CD1c-positive myeloid dendritic cell (primary cell): ENCODE results near the gene VKORC1L1.
A peak's percentile ranks its signal among the peaks of the same experiment; 100 is the strongest.
"Not testable (repeated sequence)": the region's sequence is repeated elsewhere in the genome, so short reads cannot be mapped to it uniquely, and the experiment has no call there.

Experiments used
- DNase-seq: peaks from one replicate; pipeline ENCODE4 v3.0.0-alpha.2; 2016; ENCODE audit errors: extremely low spot score

The VKORC1L1 gene

DNA sequence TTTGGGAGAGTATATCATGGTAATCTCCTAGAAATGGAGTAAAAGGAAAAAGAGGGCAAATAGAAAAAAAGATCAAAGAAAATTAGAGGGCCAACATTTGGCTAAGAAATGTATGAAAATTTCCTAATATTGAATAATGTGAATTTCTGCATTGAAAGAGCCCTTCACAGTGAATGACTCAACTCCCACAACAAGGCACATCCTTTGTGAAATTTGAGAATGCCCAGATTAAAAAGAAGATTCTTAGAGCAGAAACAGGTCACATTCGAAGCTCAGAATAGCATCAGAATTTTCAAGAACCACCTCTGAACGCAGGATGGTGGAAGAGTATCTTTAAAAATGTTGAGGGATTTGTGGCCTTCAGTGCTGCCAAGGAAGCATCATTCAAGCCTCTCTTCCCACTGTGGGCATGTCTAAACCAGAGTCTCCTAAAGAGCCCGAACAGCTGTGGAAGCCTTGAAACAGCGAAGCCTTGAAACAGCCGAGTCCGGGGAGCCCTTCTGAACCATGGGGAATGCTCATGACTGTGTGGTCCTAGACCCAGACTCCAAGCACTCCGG, 65.5 kb downstream of the VKORC1L1 start:
- no peak for DNase-seq

GRCh38 chr7:65945787-65946186, 72.9 kb downstream of the VKORC1L1 start:
- not testable (repeated sequence) for DNase-seq

- peak; percentile 20 for DNase-seq
Observed at GRCh38 chr7:65946904-65947303, 74.0 kb downstream of the VKORC1L1 start.

DNA sequence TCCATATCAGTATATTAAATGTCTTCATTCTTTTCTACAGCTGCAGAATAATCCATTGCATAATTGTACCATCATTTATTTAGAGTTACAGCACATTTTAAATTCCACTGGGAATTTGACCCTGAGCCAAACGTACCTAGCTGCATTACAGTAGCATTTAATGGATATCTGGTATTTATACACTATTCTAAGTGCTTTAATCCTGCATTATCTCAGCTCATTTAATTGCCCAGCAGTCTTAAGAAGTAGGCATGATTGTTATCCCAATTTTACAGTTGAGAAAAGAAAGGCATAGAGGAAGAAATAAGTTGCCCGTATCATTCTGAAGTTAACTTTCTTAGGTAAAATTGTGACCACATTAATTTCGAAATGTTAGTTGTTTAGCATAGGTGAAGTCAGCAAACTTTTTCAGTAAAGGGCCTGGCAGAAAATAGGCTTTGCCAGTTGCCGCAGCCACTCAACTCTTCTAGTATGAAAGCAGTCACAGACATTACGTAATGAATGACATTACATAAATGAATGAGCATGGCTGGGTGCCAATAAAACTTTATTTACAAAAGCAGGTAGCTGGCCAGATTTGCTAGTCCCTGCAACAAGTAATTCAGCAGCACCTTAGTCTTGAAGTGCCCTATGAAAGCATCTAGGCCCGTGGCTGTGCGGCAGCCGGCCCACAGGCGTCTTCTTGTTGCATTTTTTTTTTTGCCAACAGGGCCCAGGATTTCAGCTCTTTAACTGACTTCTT, 79.1 kb downstream of the VKORC1L1 start:
- no peak for DNase-seq

- no peak for DNase-seq
Observed at GRCh38 chr7:65953001-65953720, 80.3 kb downstream of the VKORC1L1 start.

DNA sequence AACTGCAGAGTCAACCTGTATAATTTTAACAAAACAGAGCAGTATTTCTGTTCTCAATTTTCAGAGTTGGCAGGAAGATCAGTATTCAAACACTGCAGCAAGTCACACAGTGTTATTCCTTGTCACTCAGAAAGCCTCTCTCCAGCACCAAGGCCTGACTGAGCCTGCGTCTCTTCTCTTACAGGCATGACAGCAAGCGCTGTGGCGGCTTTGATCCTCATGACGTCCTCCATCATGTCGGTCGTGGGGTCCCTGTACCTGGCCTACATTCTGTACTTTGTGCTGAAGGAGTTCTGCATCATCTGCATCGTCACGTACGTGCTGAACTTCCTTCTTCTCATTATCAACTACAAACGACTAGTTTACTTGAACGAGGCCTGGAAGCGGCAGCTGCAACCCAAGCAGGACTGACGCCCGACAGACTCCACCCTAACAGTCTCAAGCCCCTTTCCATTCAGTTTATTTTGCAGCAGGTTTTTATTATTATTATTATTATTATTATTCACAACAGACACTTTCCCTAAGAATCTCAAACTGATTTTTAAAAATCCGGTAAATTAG, 81.1 kb downstream of the VKORC1L1 start:
- DNase-seq: no peak

GRCh38 chr7:65955718-65956117, 82.8 kb downstream of the VKORC1L1 start:
- DNase-seq: no peak

DNA sequence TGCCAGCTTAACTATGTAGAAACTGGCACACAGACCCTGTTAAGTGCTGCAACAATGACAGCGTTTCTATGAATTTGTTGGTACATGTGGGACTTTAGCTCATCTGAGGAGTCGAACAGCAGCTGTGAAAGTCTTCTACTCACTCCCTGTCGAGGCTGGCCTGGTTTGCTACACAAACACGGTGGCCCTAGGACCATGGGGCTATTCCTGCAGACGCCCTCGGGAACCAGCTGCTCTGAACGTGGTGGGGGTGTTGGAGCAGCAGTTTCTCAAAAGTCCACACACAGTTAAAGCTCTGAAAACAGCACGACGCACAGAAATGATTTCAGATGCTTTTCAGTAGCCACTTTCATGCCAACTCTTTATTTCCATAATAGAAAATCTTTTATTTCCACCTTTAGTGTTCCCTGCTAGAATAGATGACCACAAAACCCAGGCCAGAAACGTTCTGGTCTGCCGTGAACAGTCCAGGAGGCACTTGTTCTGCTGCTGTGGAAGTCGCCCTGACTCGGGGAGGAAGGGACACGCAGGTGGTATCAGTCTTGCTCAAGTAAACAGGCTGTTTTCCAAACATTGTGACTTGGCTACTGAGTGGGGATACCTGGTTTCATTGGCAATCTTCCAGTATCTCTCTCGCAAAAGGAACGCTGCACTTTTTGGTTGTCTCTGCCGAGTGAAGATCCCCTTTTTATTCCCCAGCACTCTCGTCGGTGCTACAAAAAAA, 87.6 kb downstream of the VKORC1L1 start:
- DNase-seq: no peak

DNA sequence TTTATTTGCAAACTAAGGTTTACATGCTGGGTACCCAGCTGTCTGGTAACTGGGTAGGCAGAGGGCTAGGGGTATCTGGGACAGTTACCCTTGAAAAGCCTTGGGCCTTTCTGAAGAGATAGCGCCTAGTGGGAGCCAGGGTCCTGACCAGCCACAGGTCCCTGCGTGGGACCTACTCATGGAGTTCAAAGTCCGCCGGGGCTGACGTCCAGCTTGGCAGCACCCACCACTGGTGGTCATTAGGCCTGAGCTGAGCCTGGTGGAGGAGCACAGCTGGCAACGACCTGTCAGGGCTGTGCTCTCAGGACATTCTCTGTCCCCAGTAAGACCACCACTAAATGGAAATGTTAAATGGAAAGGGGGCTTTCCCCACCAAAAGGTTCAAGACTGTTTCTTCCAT, 89.2 kb downstream of the VKORC1L1 start:
- no peak for DNase-seq

DNA sequence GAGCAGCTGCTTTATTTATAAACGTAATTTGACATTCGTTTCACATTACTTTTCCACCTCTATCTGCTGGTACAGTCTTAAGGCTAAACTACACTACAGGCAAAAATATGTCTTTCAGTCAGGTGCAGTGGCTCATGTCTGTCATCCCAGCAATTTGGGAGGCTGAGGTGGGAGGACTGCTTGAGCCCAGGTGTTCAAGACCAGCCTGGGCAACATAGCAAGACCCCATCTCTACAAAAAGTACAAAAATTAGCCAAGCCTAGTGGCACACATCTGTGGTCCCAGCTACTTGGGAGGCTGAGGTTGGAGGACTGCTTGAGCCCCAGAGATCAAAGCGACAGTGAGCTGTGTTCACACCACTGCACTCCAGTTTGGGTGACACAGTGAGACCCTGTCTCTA, 91.8 kb downstream of the VKORC1L1 start:
- DNase-seq: not testable (repeated sequence)

DNA sequence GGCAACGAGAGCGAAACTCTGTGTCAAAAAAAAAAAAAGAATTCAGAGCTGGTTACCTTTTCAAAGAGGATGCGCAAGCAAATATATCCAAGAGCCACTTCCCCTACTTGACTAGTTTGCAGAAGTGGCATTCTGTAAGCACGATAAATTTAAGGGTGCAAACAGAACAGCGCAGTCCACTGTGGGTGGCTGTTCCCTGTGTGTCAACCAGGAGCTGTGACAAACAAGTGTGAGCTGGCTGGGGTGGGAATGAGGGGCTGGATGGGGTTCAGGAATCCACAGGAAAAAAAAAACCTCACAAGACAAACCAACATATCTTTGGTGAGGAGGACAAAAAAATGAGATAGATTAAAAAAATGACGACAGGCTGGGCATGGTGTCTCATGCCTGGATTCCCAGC, 93.3 kb downstream of the VKORC1L1 start:
- DNase-seq: peak; percentile 30

- no peak for DNase-seq
Observed at GRCh38 chr7:65967361-65968155, 94.7 kb downstream of the VKORC1L1 start.

DNA sequence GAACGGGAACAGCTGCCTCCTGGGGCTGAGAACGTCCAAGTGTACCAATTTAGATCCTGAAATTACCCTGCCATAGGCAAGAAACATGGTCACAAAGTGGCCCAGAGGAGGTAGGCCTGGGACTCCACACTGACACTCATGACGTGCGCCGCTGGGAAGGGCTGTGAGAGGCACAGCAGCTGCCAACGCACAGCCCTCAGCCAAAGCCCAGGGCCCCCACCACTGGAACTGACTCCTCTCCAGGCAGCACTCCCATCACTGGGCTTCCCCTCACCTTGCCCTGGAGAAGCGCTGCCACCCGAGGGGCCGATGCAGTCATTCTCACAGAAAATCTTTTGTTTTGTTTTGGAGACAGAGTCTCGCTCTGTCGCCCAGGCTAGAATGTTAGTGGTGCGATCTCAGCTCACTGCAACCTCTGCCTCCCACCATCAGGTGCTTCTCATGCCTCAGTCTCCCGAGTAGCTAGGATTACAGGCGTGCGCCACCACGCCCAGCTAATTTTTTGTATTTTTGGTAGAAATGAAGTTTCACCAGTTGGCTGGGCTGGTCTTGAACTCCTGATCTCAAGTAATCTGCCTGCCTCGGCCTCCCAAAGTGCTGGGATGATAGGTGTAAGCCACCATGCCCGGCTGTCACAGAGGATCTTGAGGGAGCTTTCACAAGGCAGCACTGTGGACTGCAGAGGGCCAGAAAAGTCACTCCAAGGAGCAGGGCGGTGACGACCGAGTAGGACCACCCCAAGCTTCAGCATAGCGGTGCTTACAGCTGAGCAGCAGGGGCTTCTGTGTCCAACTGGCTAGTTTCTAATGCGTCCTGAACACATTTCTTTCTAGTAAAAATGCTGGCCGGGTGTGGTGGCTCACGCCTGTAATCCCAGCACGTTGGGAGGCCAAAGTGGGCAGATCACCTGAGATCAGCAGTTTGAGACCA, 95.6 kb downstream of the VKORC1L1 start:
- no peak for DNase-seq

GRCh38 chr7:65971021-65971420, 98.1 kb downstream of the VKORC1L1 start:
- DNase-seq: no peak

GRCh38 chr7:65972976-65973375, 100.1 kb downstream of the VKORC1L1 start:
- no peak for DNase-seq

GRCh38 chr7:65974191-65974801, 101.4 kb downstream of the VKORC1L1 start:
- peak; percentile 12 for DNase-seq

DNA sequence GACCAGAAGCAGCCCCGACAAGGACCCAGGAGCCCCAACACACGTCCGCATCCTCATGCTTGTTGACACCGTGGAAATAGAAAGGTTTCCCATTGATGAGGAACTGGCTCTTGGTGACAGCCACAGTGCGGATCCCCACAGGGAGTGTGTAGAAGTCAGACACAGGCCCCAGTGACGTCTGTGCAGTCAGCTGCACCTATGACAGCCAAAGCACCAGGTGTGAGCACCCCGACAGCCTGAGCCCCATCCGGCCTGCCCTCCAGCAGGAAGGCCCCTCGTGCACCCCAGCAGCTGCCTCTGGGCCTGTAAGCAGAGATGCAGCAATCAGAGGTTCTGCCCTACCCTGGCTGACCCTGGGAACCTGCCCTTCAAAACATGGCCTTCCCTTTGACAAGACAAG, 102.0 kb downstream of the VKORC1L1 start:
- DNase-seq: no peak

DNA sequence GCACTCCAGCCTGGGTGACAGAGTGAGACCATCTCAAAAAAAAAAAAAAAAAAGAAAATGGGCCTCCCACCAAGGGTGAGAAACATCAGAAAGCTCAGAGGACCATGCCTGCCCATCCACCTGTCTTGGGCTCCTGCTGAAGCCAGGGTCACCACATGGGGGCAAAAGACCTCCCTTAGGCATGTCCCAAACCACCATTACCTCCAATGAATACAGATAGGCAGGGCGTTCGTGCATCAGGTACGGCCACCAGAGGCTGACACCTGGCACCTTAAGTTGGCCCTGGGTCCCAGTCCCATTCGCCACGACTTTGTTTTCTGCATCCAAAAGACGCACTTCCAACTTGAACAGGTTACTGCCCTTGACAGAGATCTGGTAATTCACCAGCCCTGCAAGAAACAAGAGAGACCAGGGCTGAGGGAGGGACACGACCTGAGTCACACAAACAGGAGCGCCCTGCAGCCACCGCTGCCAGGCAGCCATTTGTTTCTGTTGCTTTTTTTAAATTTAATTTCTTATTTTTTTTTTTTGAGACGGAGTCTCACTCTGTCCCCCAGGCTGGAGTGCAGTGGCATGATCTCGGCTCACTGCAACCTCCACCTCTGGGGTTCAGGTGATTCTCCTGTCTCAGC, 103.1 kb downstream of the VKORC1L1 start:
- DNase-seq: no peak

- no peak for DNase-seq
Observed at GRCh38 chr7:65976659-65977196, 103.9 kb downstream of the VKORC1L1 start.
